AG04450 (cell line): ENCODE data around the gene EHMT1. TPM values are rescaled to one million over a fixed set of nuclear protein-coding genes. Genes with fewer than 3 reads are reported as not detected.

Experiments used
- CTCF ChIA-PET: fragments of 300-600, 350-600 bp; formaldehyde crosslinking; extraction: SDS; loops from one replicate; lab custom pipeline; 2022; ENCODE audit warnings: antibody characterized with exemption, inconsistent platforms; lab: Charles Lee
- POLR2A ChIA-PET: fragments of 350-600 bp; formaldehyde crosslinking; extraction: SDS; loops from one replicate; lab custom pipeline; 2021; ENCODE audit warnings: antibody characterized with exemption, inconsistent platforms; lab: Yijun Ruan, JAX
- DNase-seq: peaks from one replicate; pipeline ENCODE4 v3.0.0-alpha.2; 2011; ENCODE audit warnings: low read depth, low spot score
- H3K27ac ChIP-seq: one replicate; pipeline ENCODE4 v1.5.1; 2012; ENCODE audit warnings: low read depth, low read length, control low read depth
- H3K27me3 ChIP-seq: one replicate; pipeline ENCODE4 v1.6.0; 2012; ENCODE audit warnings: low read length; ENCODE audit not compliant: control insufficient read depth, insufficient read depth
- H3K4me3 ChIP-seq: 2 replicates; pipeline ENCODE4 v1.5.1; 2011; ENCODE audit warnings: mild to moderate bottlenecking, low read depth, low read length, control low read depth
- H3K9me3 ChIP-seq: 2 replicates; pipeline ENCODE4 v1.5.1; 2012; ENCODE audit warnings: low read length; ENCODE audit not compliant: control insufficient read depth, insufficient read depth
- polyA plus RNA-seq: library from polyadenylated mRNA; depleted of rRNA; stranded (reverse); fragments of >200 nt; gene quantifications from 2 replicates; pipeline ENCODE4 v1.2.3, GENCODE V29; 2011
- TF ChIP-seq, protein P1 (sequence below): IDR thresholded peaks from 2 replicates; pipeline ENCODE4 v1.5.1; 2011; ENCODE audit warnings: low read depth, low read length, control low read depth, inconsistent platforms

The EHMT1 gene
- polyA plus RNA-seq, 1 experiment, result 26.1 TPM

DNA sequence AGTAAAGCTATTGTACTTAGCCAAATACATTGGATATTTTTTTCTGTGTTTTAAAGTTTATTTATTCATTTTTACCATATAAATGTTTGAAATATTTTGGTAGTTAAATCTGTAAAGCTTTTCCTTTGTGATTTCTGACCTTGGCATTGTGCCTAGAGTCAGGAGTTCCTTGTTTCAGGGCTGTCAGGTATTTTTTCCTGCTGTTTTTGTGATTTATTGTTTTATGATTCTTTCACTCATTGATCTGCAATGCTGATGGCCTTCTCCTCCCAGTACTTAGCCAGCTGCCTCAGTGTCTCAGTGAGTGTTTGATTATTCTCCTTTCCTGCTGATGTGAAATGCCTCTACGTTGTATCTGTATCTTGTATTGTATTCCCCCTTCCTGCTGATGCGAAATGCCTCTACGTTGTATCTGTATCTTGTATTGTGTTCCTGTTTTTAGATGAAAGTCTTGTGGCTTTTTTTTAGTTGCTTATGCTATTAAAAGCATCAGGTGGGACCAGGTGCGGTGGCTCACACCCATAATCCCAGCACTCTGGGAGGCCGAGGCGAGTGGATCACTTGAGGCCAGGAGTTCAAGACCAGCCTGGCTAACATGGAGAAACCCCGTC lies 61.0 kb downstream of the EHMT1 start:
- DNase-seq, result no peak
- H3K9me3 ChIP-seq, result no peaks in the 10 kb centered on the region
- ChIA-PET CTCF (interaction anchor here (0.9 kb wide), 1 partner anchor 9 kb away, joined by 7 read pairs; no protein-coding TSS in a partner anchor), POLR2A (no interaction called here)
- H3K27ac ChIP-seq, result no peak overlapping the region
- no peaks in the 10 kb centered on the region for H3K27me3 ChIP-seq
- H3K4me3 ChIP-seq, result no peak overlapping the region
- TF ChIP-seq, protein P1, sequence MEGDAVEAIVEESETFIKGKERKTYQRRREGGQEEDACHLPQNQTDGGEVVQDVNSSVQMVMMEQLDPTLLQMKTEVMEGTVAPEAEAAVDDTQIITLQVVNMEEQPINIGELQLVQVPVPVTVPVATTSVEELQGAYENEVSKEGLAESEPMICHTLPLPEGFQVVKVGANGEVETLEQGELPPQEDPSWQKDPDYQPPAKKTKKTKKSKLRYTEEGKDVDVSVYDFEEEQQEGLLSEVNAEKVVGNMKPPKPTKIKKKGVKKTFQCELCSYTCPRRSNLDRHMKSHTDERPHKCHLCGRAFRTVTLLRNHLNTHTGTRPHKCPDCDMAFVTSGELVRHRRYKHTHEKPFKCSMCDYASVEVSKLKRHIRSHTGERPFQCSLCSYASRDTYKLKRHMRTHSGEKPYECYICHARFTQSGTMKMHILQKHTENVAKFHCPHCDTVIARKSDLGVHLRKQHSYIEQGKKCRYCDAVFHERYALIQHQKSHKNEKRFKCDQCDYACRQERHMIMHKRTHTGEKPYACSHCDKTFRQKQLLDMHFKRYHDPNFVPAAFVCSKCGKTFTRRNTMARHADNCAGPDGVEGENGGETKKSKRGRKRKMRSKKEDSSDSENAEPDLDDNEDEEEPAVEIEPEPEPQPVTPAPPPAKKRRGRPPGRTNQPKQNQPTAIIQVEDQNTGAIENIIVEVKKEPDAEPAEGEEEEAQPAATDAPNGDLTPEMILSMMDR, result no peak

DNA sequence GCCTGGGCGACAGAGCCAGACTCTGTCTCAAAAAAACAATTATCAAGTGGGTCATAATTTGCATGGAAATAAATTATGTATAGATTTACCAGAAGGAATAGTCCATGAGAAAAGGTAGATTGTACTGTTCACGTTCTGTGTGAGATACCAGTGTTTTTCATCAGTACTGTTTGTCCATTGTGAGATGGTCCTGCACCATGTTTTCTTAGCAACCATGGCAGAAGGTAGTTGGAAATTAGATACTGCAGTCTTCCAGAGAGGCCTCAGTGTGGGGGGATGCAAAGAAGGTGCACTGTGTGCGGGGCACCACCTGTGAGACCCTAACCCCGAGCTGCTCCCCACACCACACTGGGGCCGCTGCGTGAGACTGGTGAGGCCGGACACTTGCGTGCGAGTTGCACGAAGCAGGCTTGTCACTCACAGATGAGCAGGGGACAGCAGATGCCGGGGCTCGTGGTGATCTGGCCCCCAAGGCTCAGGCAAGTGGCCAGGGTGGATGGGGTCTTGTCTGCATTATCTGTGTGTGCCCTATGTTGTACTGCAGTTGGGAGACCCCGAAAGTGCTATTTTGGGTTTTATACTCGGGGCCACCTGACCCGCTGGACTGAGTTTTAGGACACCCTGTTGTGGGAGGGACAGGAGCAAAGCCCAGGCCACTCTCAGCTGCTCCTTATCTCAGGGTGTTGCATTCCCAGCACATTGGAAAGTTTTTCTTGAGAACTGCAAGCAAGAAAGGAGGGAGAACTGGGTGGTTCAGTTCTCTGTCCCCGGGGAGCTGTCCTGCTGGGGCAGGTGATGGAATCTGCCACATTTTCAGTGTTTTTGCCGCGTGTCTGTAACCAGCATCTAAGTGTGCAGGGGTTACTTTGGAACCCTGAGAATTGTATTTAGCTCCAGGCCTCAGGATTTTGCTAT lies 61.9 kb downstream of the EHMT1 start:
- TF ChIP-seq, protein P1, result no peak
- ChIA-PET POLR2A (no interaction called here), CTCF (interaction anchor here (1.2 kb wide), 1 partner anchor 8 kb away, joined by 6 read pairs; no protein-coding TSS in a partner anchor)
- Histone ChIP-seq H3K9me3 (no peaks in the 10 kb centered on the region), H3K4me3 (no peak overlapping the region), H3K27me3 (no peaks in the 10 kb centered on the region), H3K27ac (no peak overlapping the region)
- DNase-seq, result no peak

DNA sequence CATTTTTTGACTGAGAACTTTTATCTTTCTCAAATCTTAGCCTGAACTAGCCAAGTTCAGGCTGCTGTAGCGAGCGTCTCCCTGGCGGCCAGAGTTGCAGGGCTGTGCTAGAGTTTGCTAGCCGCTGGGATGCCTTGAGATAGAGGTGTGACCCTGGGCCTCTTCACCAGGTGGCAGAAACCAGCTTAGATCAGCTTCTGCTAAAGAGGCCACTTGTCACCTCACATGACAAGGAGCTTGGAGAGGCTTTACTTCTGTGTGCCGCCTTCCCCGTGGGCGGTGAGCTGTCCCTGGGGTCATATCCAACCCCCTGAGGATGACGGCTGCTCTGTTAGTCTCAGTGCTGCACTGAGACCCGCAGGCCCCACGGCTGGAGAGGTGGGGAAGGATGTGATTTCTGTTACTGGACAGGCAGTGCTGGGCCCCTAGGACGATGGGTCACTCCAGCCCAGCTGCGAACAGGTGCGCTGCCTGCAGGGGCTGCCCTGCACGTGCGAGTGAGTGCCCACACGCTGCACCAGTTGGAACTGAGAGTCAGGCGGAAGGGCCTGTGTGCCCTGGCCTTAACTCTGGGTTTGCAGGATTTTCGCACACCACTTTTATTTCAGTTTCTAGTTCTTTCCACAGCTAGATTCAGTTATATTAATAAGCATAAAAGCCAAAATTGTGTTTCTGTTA lies 63.8 kb downstream of the EHMT1 start:
- ChIA-PET POLR2A (no interaction called here), CTCF (interaction anchor here (0.8 kb wide), 1 partner anchor 10 kb away, joined by 3 read pairs; no protein-coding TSS in a partner anchor)
- TF ChIP-seq, protein P1, result no peak
- H3K27me3 ChIP-seq, result no peaks in the 10 kb centered on the region
- DNase-seq, result no peak
- H3K4me3 ChIP-seq, result no peak overlapping the region
- no peak overlapping the region for H3K27ac ChIP-seq
- H3K9me3 ChIP-seq, result no peaks in the 10 kb centered on the region

DNA sequence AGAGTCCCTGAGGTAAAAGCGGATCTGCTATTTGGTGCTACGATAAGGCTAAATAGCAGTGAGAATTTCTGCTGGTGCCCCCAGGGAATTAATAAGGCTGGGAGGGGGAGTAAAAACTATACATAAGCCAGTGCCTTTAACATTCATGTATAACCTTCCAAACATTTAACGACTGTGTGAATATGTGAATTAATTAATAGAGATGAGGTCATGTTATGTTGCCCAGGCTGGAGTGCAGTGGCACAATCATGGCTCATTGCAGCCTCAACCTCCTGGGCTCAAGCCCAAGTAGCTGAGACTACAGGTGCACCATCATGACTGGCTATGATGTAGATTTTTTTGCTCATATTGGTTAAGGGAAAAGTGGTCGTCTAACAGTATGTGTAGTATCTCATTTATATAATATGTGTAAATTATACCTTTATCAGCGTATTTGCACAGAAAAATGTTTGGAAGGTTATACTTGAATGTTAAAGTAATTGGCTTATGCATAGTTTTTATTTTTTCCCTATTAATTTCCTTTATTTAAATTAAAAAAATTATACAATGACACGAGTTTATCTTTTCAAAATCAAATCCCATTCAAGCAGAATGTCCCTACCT lies 64.6 kb downstream of the EHMT1 start:
- Histone ChIP-seq H3K9me3 (no peaks in the 10 kb centered on the region), H3K27me3 (no peaks in the 10 kb centered on the region), H3K27ac (no peak overlapping the region), H3K4me3 (no peak overlapping the region)
- TF ChIP-seq, protein P1, result no peak
- ChIA-PET CTCF (interaction anchor here (0.7 to 0.8 kb wide), 2 partner anchors 10 kb away, joined by 3 read pairs; no protein-coding TSS in a partner anchor), POLR2A (no interaction called here)
- DNase-seq, result no peak
